ENCODE results near the gene ZNF628.

DNA sequence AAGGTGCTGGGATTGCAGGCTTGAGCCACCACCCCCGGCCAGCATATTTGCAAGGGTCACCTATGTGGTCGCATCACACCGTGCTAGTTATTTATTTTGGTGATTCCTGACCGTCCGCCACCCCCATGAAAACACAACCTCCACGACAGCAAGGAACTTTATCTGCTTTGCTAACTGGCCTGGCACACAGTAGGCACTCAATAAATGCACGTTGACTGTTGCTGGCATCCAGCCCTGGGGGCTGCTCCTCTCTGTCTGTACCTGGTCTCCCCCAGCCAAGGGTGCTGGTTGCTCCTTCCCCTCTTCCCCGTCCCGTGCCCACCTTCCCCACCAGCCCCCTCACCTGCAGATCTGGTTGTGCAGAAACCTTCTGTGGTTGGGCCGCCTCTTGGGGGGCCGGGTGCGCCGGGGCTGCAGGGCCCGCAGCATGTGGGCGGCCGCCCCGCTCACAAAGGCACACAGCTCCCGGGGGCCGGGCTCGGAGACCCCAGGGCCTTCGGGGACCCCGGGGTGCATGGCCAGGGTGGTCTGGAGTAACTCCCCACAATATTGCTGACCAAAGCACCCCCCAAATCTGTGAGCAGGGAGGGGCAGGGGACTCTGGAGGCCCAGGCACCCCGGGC is 12.3 kb upstream of the ZNF628 start:
- no peak for TF ChIP-seq CTCF (IDR thresholded peaks at IDR 0.05; ENCODE audit: low read length)
- no peak for TF ChIP-seq EZH2 (IDR thresholded peaks at IDR 0.05; ENCODE audit: borderline replicate concordance, low read length)
